ENCODE data around the gene COA8. TPM values are rescaled to one million over a fixed set of nuclear protein-coding genes. Genes with fewer than 3 reads are reported as not detected.

COA8 gene
- total and polyA plus RNA-seq, 2 of the 8 experiments (the other 6 are each of a cell fraction or from before 2014, with no cell fraction given) = 7.1 to 35.5 TPM

GRCh38 chr14:103629503-103630121 lies 66.9 kb downstream of the COA8 start:
- peak overlapping the region; percentile 59 for H3K56ac ChIP-seq (replicated peaks; ENCODE audit: insufficient read length, low read depth, low read length)
- H3K4me1 ChIP-seq (replicated peaks in 1 of 4; ENCODE audit: control insufficient read depth in 3 of 4, insufficient read depth in 4 of 4, low read length in 3 of 4) = peaks cover 5 to 18% (median 9%) of the 10 kb centered on the region in 4 experiments
- peaks cover 6% of the 10 kb centered on the region; the same call in 1 of the 2 replicates for H3K23me2 ChIP-seq (ENCODE audit: low read depth, low read length)
- no peak for FAIRE-seq
- H3K18ac ChIP-seq (ENCODE audit: extremely low read depth, low read length) = no peak overlapping the region; the same call in 1 of the 2 replicates
- H4K5ac ChIP-seq (ENCODE audit: insufficient read length, low read depth, low read length) = no peak overlapping the region
- H3K4me2 ChIP-seq (ENCODE audit: insufficient read depth in 1 of 2, low read depth in 2 of 2, low read length in 2 of 2) = peak overlapping the region; percentile 72 to 89
- no peak overlapping the region for H2BK12ac ChIP-seq (ENCODE audit: low read depth, low read length)
- H3K9ac ChIP-seq (replicated peaks in 1 of 4; ENCODE audit: extremely low read depth in 1 of 4, low read depth in 3 of 4, low read length in 3 of 4) = peak overlapping the region; percentile 71 to 99 (median 86)
- H2BK15ac ChIP-seq (ENCODE audit: low read length) = no peak overlapping the region
- no peaks in the 10 kb centered on the region for H3K9me3 ChIP-seq (ENCODE audit: insufficient read depth in 2 of 2, low read depth in 1 of 2, low read length in 1 of 2)
- ChIA-PET POLR2A (ENCODE audit: partially characterized antibody) (interaction anchor here (0.8 to 2.2 kb wide), 6 partner anchors 14 to 224 kb away, joined by 3 to 8 read pairs (median 4); no protein-coding TSS in a partner anchor), CTCF (ENCODE audit: partially characterized antibody) (no interaction called here)
- peak overlapping the region; percentile 52; the same call in 1 of the 2 replicates for H3K27ac ChIP-seq (ENCODE audit: low read depth, low read length)
- H3K79me2 ChIP-seq (ENCODE audit: control insufficient read depth in 1 of 2, insufficient read depth in 2 of 2, low read length in 2 of 2) = peaks cover 17 to 48% of the 10 kb centered on the region in 2 experiments
- H3K36me3 ChIP-seq (ENCODE audit: control insufficient read depth in 2 of 4, insufficient read depth in 4 of 4, low read length in 3 of 4) = no peaks in the 10 kb centered on the region
- peaks cover 10 to 18% of the 10 kb centered on the region in 2 experiments for H4K20me1 ChIP-seq (replicated peaks in 1 of 2; ENCODE audit: control insufficient read depth in 1 of 2, insufficient read depth in 2 of 2, low read length in 2 of 2)
- H3K23ac ChIP-seq (ENCODE audit: insufficient read length) = no peak overlapping the region
- H2AFZ ChIP-seq (ENCODE audit: low read length) = no peak overlapping the region
- peak overlapping the region; percentile 97; the same call in 1 of the 2 replicates for H4K8ac ChIP-seq (ENCODE audit: extremely low read depth, insufficient read depth, low read length)
- peak in 1 of 2 experiments; percentile 80 for DNase-seq (ENCODE audit: low read depth in 1 of 2, low spot score in 2 of 2)
- H4K91ac ChIP-seq (replicated peaks; ENCODE audit: insufficient read length, low read length) = no peak overlapping the region
- no peak overlapping the region for H2BK20ac ChIP-seq (ENCODE audit: low read length)
- H3K27me3 ChIP-seq (replicated peaks in 1 of 4; ENCODE audit: control insufficient read depth in 3 of 4, extremely low read depth in 1 of 4, insufficient read depth in 3 of 4, low read length in 3 of 4) = no peaks in the 10 kb centered on the region
- H3K14ac ChIP-seq (ENCODE audit: insufficient read length) = no peak overlapping the region
- peak overlapping the region; percentile 51 to 92 (median 70) for H3K4me3 ChIP-seq (ENCODE audit: extremely low read depth in 1 of 4, insufficient read depth in 2 of 4, low read depth in 3 of 4, low read length in 4 of 4)
- peaks cover 8% of the 10 kb centered on the region for H3K79me1 ChIP-seq (ENCODE audit: low read depth, low read length)
- 3% methylated on average over 34 of the region's 71 CpGs; no CpG with 5 or more reads in 1 of the 2 experiments for WGBS, 2 experiments (ENCODE audit: extremely low coverage in 1 of 2, insufficient coverage in 1 of 2, insufficient read length in 1 of 2, insufficient replicate concordance in 2 of 2, low coverage in 1 of 2, low lambda C conversion rate in 2 of 2, missing lambda C conversion rate in 1 of 2)
- no peak overlapping the region for H2BK120ac ChIP-seq (replicated peaks; ENCODE audit: low read depth, low read length)
- H3K4ac ChIP-seq (replicated peaks; ENCODE audit: insufficient read length, low read depth, low read length) = no peak overlapping the region
- H2AK5ac ChIP-seq (ENCODE audit: low read depth, low read length) = no peak overlapping the region
- H2BK5ac ChIP-seq (ENCODE audit: low read depth, low read length) = peak overlapping the region; percentile 90; the same call in 1 of the 2 replicates
- TF ChIP-seq CTBP2 (IDR thresholded peaks at IDR 0.05; ENCODE audit: borderline replicate concordance, insufficient read depth, insufficient read length, low read length) = no peak
- no peak for TF ChIP-seq CEBPB (IDR thresholded peaks at IDR 0.05; ENCODE audit: low read depth, low read length)
- peak; percentile 6 for TF ChIP-seq ASH2L (IDR thresholded peaks at IDR 0.05; ENCODE audit: low read length)
- no peak for TF ChIP-seq ATF2 (IDR thresholded peaks at IDR 0.05; ENCODE audit: low read length)
- no peak for TF ChIP-seq SUZ12 (IDR thresholded peaks at IDR 0.05; ENCODE audit: low read length)
- TF ChIP-seq CBX5 (IDR thresholded peaks at IDR 0.05; ENCODE audit: low read depth, low read length) = no peak
- TF ChIP-seq RFX5 (IDR thresholded peaks at IDR 0.05; ENCODE audit: borderline replicate concordance, low read depth, low read length) = no peak
- TF ChIP-seq KDM5A (IDR thresholded peaks at IDR 0.05; ENCODE audit: low read length) = no peak
- TF ChIP-seq POLR2A (IDR thresholded peaks at IDR 0.05; ENCODE audit: control extremely low read depth in 1 of 2, low read depth in 2 of 2, low read length in 2 of 2) = no peak; a peak in 1 of 3 replicates
- TF ChIP-seq RXRA (IDR thresholded peaks at IDR 0.05; ENCODE audit: insufficient read depth, low read depth, low read length) = no peak
- TF ChIP-seq SIN3A (conservative IDR thresholded peaks at IDR 0.05 in 1 of 2, IDR thresholded peaks at IDR 0.05 in 1 of 2; ENCODE audit: low read depth in 1 of 2, low read length in 2 of 2) = peak; percentile 33 to 50; a peak in 1 of 4 replicates

Data from H1 (cell line).